IMR-90 (cell line): Measurements from ENCODE around the gene PAX8. TPM values are rescaled to one million over a fixed set of nuclear protein-coding genes. Genes with fewer than 3 reads are reported as not detected.
"Not testable (repeated sequence)": the region's sequence is repeated elsewhere in the genome, so short reads cannot be mapped to it uniquely, and the experiment has no call there.

Experiments
- ATAC-seq: fragments of 200-7000 bp; cut with Tn5 transposase; 2 replicates; pipeline ENCODE4 v1.9.1; 2020; ENCODE audit warnings: low read depth, mild to moderate bottlenecking, moderate library complexity
- BruUV-seq: library from RNA; stranded (reverse); fragments of 400-500 nt; replicated peaks from 2 replicates; lab custom pipeline; 2021; lab: Mats Ljungman, UMichigan
- CTCF ChIA-PET: fragments of 300-600 bp; formaldehyde crosslinking; extraction: SDS; loops from one replicate; lab custom pipeline; 2021; ENCODE audit warnings: antibody characterized with exemption; lab: Yijun Ruan, JAX
- POLR2A ChIA-PET: fragments of 300-600 bp; sonication (Branson Sonifier 250); formaldehyde crosslinking; loops from one replicate; lab custom pipeline; 2022; ENCODE audit warnings: antibody characterized with exemption; ENCODE audit not compliant: unreplicated experiment; lab: Charles Lee
- DNase-seq: peaks from one replicate; pipeline ENCODE4 v3.0.0; 2013
- H2AFZ ChIP-seq: replicated peaks from 2 replicates; pipeline ENCODE3; 2013; ENCODE audit warnings: low read length, mild to moderate bottlenecking; ENCODE audit not compliant: poor library complexity
- H2AK5ac ChIP-seq: 2 replicates; pipeline ENCODE4 v1.6.1; 2013; ENCODE audit warnings: low read depth, low read length, inconsistent platforms
- H2AK9ac ChIP-seq: replicated peaks from 2 replicates; pipeline ENCODE3; 2013; ENCODE audit warnings: mild to moderate bottlenecking, low read depth, low read length, moderate library complexity; ENCODE audit not compliant: poor library complexity
- H2BK120ac ChIP-seq: 2 replicates; pipeline ENCODE4 v1.6.1; 2013; ENCODE audit warnings: low read depth, low read length, inconsistent platforms
- H2BK15ac ChIP-seq: 3 replicates; pipeline ENCODE4 v1.6.1; 2013; ENCODE audit warnings: low read depth, low read length, inconsistent platforms
- H2BK20ac ChIP-seq: 2 replicates; pipeline ENCODE4 v1.6.1; 2013; ENCODE audit warnings: low read depth, mild to moderate bottlenecking, inconsistent platforms, low read length, moderate library complexity
- H2BK5ac ChIP-seq: 2 replicates; pipeline ENCODE4 v1.6.1; 2013; ENCODE audit warnings: mild to moderate bottlenecking, low read depth, low read length, inconsistent platforms; ENCODE audit not compliant: poor library complexity, severe bottlenecking
- H3K14ac ChIP-seq: replicated peaks from 2 replicates; pipeline ENCODE4 v1.6.1; 2013; ENCODE audit warnings: low read depth, low read length, inconsistent platforms
- H3K18ac ChIP-seq: 2 replicates; pipeline ENCODE4 v1.6.1; 2013; ENCODE audit warnings: low read depth, low read length, control low read depth
- H3K23ac ChIP-seq: 2 replicates; pipeline ENCODE4 v1.6.1; 2013; ENCODE audit warnings: low read depth, low read length, inconsistent platforms
- H3K27ac ChIP-seq: 2 replicates; pipeline ENCODE4 v1.5.1; 2013; ENCODE audit warnings: mild to moderate bottlenecking, control low read depth, low read length; ENCODE audit not compliant: insufficient read depth
- H3K27me3 ChIP-seq: 2 replicates; pipeline ENCODE4 v1.6.1; 2013; ENCODE audit warnings: low read length; ENCODE audit not compliant: control insufficient read depth, insufficient read depth
- H3K36me3 ChIP-seq: 2 replicates; pipeline ENCODE4 v1.6.1; 2013; ENCODE audit warnings: low read length, mixed read lengths; ENCODE audit not compliant: control insufficient read depth, insufficient read depth
- H3K4ac ChIP-seq: 2 replicates; pipeline ENCODE4 v1.6.1; 2013; ENCODE audit warnings: low read depth, low read length, inconsistent platforms
- H3K4me1 ChIP-seq: 2 replicates; pipeline ENCODE4 v1.6.1; 2013; ENCODE audit warnings: low read length, mixed read lengths; ENCODE audit not compliant: control insufficient read depth, insufficient read depth
- H3K4me2 ChIP-seq: 2 replicates; pipeline ENCODE4 v1.6.1; 2013; ENCODE audit warnings: low read depth, mild to moderate bottlenecking, control low read depth, low read length, moderate library complexity
- H3K4me3 ChIP-seq: 2 replicates; pipeline ENCODE4 v1.5.1; 2013; ENCODE audit warnings: low read depth, mild to moderate bottlenecking, control low read depth, low read length, moderate library complexity; ENCODE audit not compliant: insufficient read depth
- H3K56ac ChIP-seq: 2 replicates; pipeline ENCODE4 v1.6.1; 2013; ENCODE audit warnings: low read length, inconsistent platforms; ENCODE audit not compliant: insufficient read depth; ENCODE audit errors: extremely low read depth
- H3K79me1 ChIP-seq, 2 experiments: 2 replicates each; pipeline ENCODE4 v1.6.1; 2013; ENCODE audit warnings: low read length in 2 of 2, inconsistent platforms in 1 of 2, low read depth in 1 of 2
- H3K9ac ChIP-seq: 2 replicates; pipeline ENCODE4 v1.6.1; 2013; ENCODE audit warnings: low read depth, low read length, control low read depth
- H3K9me1 ChIP-seq: 2 replicates; pipeline ENCODE4 v1.6.1; 2013; ENCODE audit warnings: low read length, inconsistent platforms; ENCODE audit not compliant: insufficient read depth
- H3K9me3 ChIP-seq: 2 replicates; pipeline ENCODE4 v1.6.1; 2013; ENCODE audit warnings: low read length; ENCODE audit not compliant: control insufficient read depth, insufficient read depth
- H4K20me1 ChIP-seq: 2 replicates; pipeline ENCODE4 v1.6.1; 2013; ENCODE audit warnings: low read length, inconsistent platforms; ENCODE audit not compliant: insufficient read depth
- H4K5ac ChIP-seq: 2 replicates; pipeline ENCODE4 v1.6.1; 2013; ENCODE audit warnings: mild to moderate bottlenecking, low read depth, low read length, control low read depth
- H4K8ac ChIP-seq, 2 experiments: 2 replicates each; pipeline ENCODE4 v1.6.1; 2013; ENCODE audit warnings: low read depth in 2 of 2, low read length in 2 of 2, control low read depth in 1 of 2, inconsistent platforms in 1 of 2
- H4K91ac ChIP-seq: 2 replicates; pipeline ENCODE4 v1.6.1; 2013; ENCODE audit warnings: low read depth, low read length, inconsistent platforms; ENCODE audit not compliant: insufficient read depth
- FOS ChIP-seq: fragments of 150-350 bp; IDR thresholded peaks from 2 replicates; pipeline ENCODE4 v1.6.1; 2016; ENCODE audit warnings: low read depth, low read length
- WGBS, 2 experiments: methylation state at CpG; one replicate each; pipeline versions ENCODE4 v1.1.5 to v1.1.7; 2013; ENCODE audit warnings: missing lambda C conversion rate in 2 of 2; ENCODE audit not compliant: insufficient read length in 1 of 2; ENCODE audit errors: extremely low coverage in 2 of 2; 5-methylcytosine and 5-hydroxymethylcytosine counted together
- dilution Hi-C: fragments of 300-500 bp; cut with HindIII; formaldehyde crosslinking; loops from one replicate; pipeline ENCODE4 v1.14.3; 2018; ENCODE audit warnings: low sequenced_read_pairs; ENCODE audit not compliant: unreplicated experiment
- in situ Hi-C: fragments of 300-500 bp; cut with MboI; formaldehyde crosslinking; loops from 3 replicates; pipeline ENCODE4 v1.14.3; 2019; ENCODE audit warnings: low sequenced_read_pairs, inconsistent platforms, mixed read lengths
- intact Hi-C: fragments of 100-400 bp; cut with micrococcal nuclease; formaldehyde crosslinking; loops from 2 replicates; pipeline ENCODE4 v1.10.0; 2022
- polyA plus RNA-seq, 3 experiments: library from polyadenylated mRNA; depleted of rRNA; stranded (reverse); fragments of >200 nt; gene quantifications; 2 replicates each; pipeline ENCODE4 v1.2.3, GENCODE V29; 2012; ENCODE audit warnings: low replicate concordance in 1 of 3
- total RNA-seq: library from RNA; depleted of rRNA; stranded (reverse); fragments of >200 nt; gene quantifications from 2 replicates; pipeline ENCODE4 v1.2.3, GENCODE V29; 2012

The PAX8 gene
- total and polyA plus RNA-seq, 2 of the 4 experiments (the other 2 are of a cell fraction): 0.18 to 1.5 TPM

GRCh38 chr2:113284999-113285398 is 6.3 kb upstream of the PAX8 start:
- H3K56ac ChIP-seq, H3K36me3 ChIP-seq, H3K9ac ChIP-seq, H3K4me3 ChIP-seq, dilution Hi-C loops, H2AFZ ChIP-seq, POLR2A ChIA-PET, H3K9me3 ChIP-seq, H3K79me1 ChIP-seq, H3K27me3 ChIP-seq, BruUV-seq, intact Hi-C loops, H4K20me1 ChIP-seq, CTCF ChIA-PET, H4K5ac ChIP-seq, in situ Hi-C loops, H2AK9ac ChIP-seq: not testable (repeated sequence)
- Histone ChIP-seq H2BK15ac (peak overlapping the region; percentile 99; the same call in 2 of the 3 replicates), H2BK20ac (peak overlapping the region; percentile 95), H3K14ac (peak overlapping the region; percentile 4; the same call in 1 of the 2 replicates), H2BK5ac (peak overlapping the region; percentile 100), H2AK5ac (peak overlapping the region; percentile 99; the same call in 1 of the 2 replicates), H3K4me1 (peaks cover 19% of the 10 kb centered on the region), H4K8ac (peak overlapping the region; percentile 93 to 97; a peak in 3 of 4 replicates), H3K9me1 (peaks cover 12% of the 10 kb centered on the region), H4K91ac (peak overlapping the region; percentile 98), H3K4ac (peak overlapping the region; percentile 99), H3K23ac (peak overlapping the region; percentile 89; the same call in 1 of the 2 replicates), H3K18ac (peak overlapping the region; percentile 49; the same call in 1 of the 2 replicates), H2BK120ac (peak overlapping the region; percentile 99), H3K4me2 (peak overlapping the region; percentile 44; the same call in 1 of the 2 replicates), H3K27ac (peak overlapping the region; percentile 36; the same call in 1 of the 2 replicates)
- ATAC-seq: peak; percentile 16
- WGBS, 2 experiments: no CpG with 5 or more reads among the region's 6 CpGs
- peak; percentile 40 for DNase-seq
- TF ChIP-seq FOS: peak; percentile 44; the same call in 1 of the 2 replicates
